GM12801 (cell line): ENCODE data around the gene PAFAH2.

Source experiments
- CTCF ChIP-seq: IDR thresholded peaks from one replicate; pipeline ENCODE4 v1.5.1; 2011; ENCODE audit warnings: control low read depth; ENCODE audit not compliant: insufficient read length; ENCODE audit errors: extremely low read depth

The PAFAH2 gene

GRCh38 chr1:25997828-25998761 is at the start of gene PAFAH2:
TSS of gene PAFAH2 (minus strand) at chr1:25998063. CDS start at chr1:25990816, 7,247 bp downstream.
- peak; percentile 69 for TF ChIP-seq CTCF

DNA sequence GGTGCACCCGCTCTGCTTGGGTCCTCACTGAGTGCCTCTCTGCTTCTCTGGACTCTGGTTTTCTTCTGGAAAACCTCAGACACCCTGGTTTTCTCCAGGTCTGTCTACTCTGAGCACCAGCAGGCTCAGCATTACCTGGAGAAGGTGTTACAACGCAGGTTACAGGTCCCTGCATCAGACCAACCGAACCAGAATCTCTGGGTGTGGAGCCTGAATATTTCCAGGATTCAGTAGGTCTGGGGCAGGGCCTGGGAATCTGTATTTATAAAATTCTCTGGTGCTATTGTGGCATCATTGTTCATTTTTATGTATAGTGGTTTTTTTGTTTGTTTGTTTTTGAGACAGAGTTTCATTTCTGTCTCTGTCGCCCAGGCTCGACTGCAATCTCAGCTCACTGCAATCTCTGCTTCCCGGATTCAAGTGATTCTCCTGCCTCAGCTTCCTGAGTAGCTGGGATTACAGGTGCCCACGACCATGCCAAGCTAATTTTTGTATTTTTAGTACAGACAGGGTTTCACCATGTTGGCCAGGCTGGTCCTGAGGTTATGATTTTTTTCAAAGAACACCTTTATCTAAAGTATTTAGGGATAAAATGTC is 49.5 kb upstream of the PAFAH2 start:
- TF ChIP-seq CTCF: no peak

DNA sequence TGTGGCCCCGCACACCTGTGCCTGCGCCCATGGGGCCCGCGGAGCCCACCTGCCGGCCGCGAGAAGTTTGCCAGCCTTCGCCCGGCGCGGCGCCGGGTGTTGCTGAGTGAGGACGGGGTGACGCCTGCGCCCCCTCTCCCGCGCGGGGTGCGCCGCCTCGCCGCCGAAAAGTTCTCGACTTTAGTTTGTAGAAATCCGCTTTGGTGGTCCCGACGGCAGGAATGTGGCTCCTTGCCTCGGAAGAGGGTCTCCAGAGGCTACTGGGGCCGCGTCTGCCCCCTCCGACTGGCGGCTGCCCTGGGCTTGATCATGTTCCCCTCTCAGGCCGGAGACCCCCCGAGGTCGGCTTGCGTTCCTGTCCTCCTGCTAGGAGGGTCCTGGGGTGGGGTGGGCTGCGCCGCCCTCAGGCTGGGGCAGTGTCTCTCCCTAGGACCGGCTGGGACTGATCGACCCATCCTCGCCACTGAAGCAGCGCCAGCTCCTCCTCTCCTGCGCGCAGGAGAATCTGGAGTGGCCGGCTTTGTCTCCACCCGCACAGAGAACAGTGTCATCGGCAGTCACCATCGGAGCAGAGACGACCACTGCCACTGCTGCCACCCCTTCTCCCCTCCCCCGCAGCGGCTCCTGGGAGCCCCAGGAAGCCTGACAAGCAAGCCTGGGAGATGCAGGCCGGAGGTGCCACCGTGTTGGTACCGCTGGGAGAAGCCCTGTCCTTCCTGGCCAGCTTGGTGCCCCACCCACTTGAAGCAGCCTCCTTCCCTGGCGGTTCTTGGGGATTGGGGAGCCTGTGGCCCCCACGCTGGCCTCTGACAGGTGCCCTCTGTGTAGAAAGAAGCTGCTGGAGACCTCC is 48.6 kb upstream of the PAFAH2 start:
- TF ChIP-seq CTCF: no peak

GRCh38 chr1:26045722-26046245 is 47.9 kb upstream of the PAFAH2 start, which contains the start of gene SLC30A2:
TSS of gene SLC30A2 (minus strand) at chr1:26046118. CDS start at chr1:26045896, 222 bp downstream.
- no peak for TF ChIP-seq CTCF

GRCh38 chr1:26044971-26045721 is 47.3 kb upstream of the PAFAH2 start:
- no peak for TF ChIP-seq CTCF

GRCh38 chr1:26044414-26044813 is 46.6 kb upstream of the PAFAH2 start:
- TF ChIP-seq CTCF: no peak
